Stimulated activated naive B cell treated with anti-CD40 and anti-IgM and Interleukin-4, amounts not matched to agents 10 μg/mL and 1 μg/mL and 100 μg/mL, for 72 hours (primary cell): ENCODE data around the gene PRR20G.

Experiments used
- ATAC-seq, 2 donors: fragments of 150-1000 bp; cut with Tn5 transposase; replicated peaks; 2 replicates each; pipeline ENCODE4 v1.10.0; 2021; ENCODE audit warnings: moderate library complexity in 1 of 2
- DNase-seq: peaks from one replicate; pipeline ENCODE4 v3.0.0; 2021
- H3K27ac Mint-ChIP-seq: one replicate; pipeline ENCODE4 v1.8.0; 2022; ENCODE audit warnings: mild to moderate bottlenecking, mixed read lengths
- H3K27me3 Mint-ChIP-seq, 2 donors: one replicate each; pipeline ENCODE4 v1.8.0; 2022; ENCODE audit warnings: mixed read lengths in 2 of 2
- H3K36me3 Mint-ChIP-seq, 2 donors: one replicate each; pipeline ENCODE4 v1.8.0; 2022; ENCODE audit warnings: mixed read lengths in 2 of 2, mild to moderate bottlenecking in 1 of 2
- H3K4me1 Mint-ChIP-seq, 2 donors: one replicate each; pipeline ENCODE4 v1.8.0; 2022; ENCODE audit warnings: mixed read lengths in 2 of 2, mild to moderate bottlenecking in 1 of 2
- H3K4me3 Mint-ChIP-seq, 2 donors: one replicate each; pipeline ENCODE4 v1.8.0; 2022; ENCODE audit warnings: mild to moderate bottlenecking in 2 of 2, mixed read lengths in 2 of 2, moderate library complexity in 1 of 2
- H3K9me3 Mint-ChIP-seq, 2 donors: one replicate each; pipeline ENCODE4 v1.8.0; 2022; ENCODE audit warnings: mixed read lengths in 2 of 2, mild to moderate bottlenecking in 1 of 2

Gene PRR20G

DNA sequence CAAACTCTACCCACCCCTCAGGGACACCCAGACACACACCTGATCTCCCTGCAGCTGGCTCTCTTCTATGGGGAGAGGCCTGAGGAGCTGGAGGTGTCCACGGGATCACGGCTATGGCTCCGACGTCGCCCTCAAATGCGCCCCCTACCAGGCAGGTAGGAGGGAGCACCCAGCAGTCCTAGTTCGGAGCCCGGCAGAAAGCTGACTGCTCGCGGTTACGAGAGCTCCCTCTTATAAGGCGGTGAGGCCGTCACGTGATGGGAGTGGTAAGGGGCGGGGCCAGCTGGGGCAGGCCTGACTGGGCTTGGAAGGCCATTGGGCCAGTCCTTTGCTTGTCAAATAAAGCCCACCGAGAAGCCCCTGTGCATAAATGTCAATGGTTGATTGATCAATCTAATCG is at the start of gene PRR20G:
Gene PRR20G, minus strand, starts transcription at position 207 of the 400 bp plus-strand sequence. CDS start 681 bp downstream, outside the sequence.
- DNase-seq (no peak), ATAC-seq (no peak)
- H3K27me3 Mint-ChIP-seq: peaks cover 13% of the 10 kb centered on the region in 2 donors
- H3K9me3 Mint-ChIP-seq: peaks cover 18 to 19% of the 10 kb centered on the region in 2 donors
- no peak within 1 kb of the TSS for H3K4me3 Mint-ChIP-seq
- H3K27ac Mint-ChIP-seq: no peak within 1 kb of the TSS
- no peaks in the 10 kb centered on the region for H3K4me1 Mint-ChIP-seq
- H3K36me3 Mint-ChIP-seq: peaks cover 3 to 5% of the 10 kb centered on the region in 2 donors

- Mint-ChIP-seq H3K27me3 (peaks cover 25 to 41% of the 10 kb centered on the region in 2 donors), H3K36me3 (no peaks in the 10 kb centered on the region), H3K27ac (no peak overlapping the region), H3K4me3 (no peak overlapping the region), H3K4me1 (no peaks in the 10 kb centered on the region), H3K9me3 (peaks cover 11 to 15% of the 10 kb centered on the region in 2 donors)
- ATAC-seq: no peak
- no peak for DNase-seq
Observed at GRCh38 chr3:127337001-127337400, 49.2 kb upstream of the PRR20G start.

- Mint-ChIP-seq H3K36me3 (no peaks in the 10 kb centered on the region), H3K27ac (no peak overlapping the region), H3K4me3 (no peak overlapping the region), H3K27me3 (peaks cover 24 to 40% of the 10 kb centered on the region in 2 donors), H3K4me1 (no peaks in the 10 kb centered on the region), H3K9me3 (peaks cover 12 to 21% of the 10 kb centered on the region in 2 donors)
- no peak for DNase-seq
- no peak for ATAC-seq
Observed at GRCh38 chr3:127336101-127336500, 48.3 kb upstream of the PRR20G start.

GRCh38 chr3:127330385-127330784 is 42.5 kb upstream of the PRR20G start:
- no peaks in the 10 kb centered on the region for H3K4me1 Mint-ChIP-seq

GRCh38 chr3:127329631-127330285 is 41.9 kb upstream of the PRR20G start:
- ATAC-seq: no peak
- no peak overlapping the region for H3K4me3 Mint-ChIP-seq
- peaks cover 13 to 27% of the 10 kb centered on the region in 2 donors for H3K9me3 Mint-ChIP-seq
- peaks cover 6 to 14% of the 10 kb centered on the region in 2 donors for H3K27me3 Mint-ChIP-seq
- no peak overlapping the region for H3K27ac Mint-ChIP-seq
- no peaks in the 10 kb centered on the region for H3K4me1 Mint-ChIP-seq
- no peak for DNase-seq
- H3K36me3 Mint-ChIP-seq: peaks cover 0 to 4% of the 10 kb centered on the region in 2 donors

More at GRCh38 chr3:127330385-127330784, 42.5 kb upstream of the PRR20G start:
- peaks cover 14 to 27% of the 10 kb centered on the region in 2 donors for H3K9me3 Mint-ChIP-seq
- H3K27ac Mint-ChIP-seq: no peak overlapping the region
- DNase-seq (no peak), ATAC-seq (no peak)
- peaks cover 6 to 15% of the 10 kb centered on the region in 2 donors for H3K27me3 Mint-ChIP-seq
- H3K36me3 Mint-ChIP-seq: peaks cover 0 to 4% of the 10 kb centered on the region in 2 donors
- H3K4me3 Mint-ChIP-seq: no peak overlapping the region

DNA sequence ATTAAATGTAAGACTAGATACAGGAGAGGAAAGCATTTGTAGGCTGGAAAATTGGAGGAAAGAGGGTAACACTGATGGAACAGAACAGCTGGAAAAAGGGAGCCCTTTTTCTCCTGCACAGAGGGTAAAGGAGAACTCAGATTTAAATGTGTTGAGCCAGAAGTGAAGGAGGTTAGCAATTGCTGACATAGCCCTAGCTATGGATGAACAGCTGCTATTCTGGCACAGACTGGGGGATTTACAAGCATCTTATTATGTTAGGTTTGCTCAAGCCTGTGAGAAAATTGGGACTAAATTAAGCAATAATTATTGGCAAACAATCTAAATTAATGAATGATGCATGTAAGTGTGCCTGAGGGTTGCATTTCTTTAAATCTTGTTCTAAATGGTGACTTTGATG is 40.6 kb upstream of the PRR20G start:
- peaks cover 6 to 14% of the 10 kb centered on the region in 2 donors for H3K27me3 Mint-ChIP-seq
- H3K9me3 Mint-ChIP-seq: peaks cover 11 to 27% of the 10 kb centered on the region in 2 donors
- no peak overlapping the region for H3K27ac Mint-ChIP-seq
- ATAC-seq (no peak), DNase-seq (no peak)
- peaks cover 0 to 4% of the 10 kb centered on the region in 2 donors for H3K36me3 Mint-ChIP-seq
- no peaks in the 10 kb centered on the region for H3K4me1 Mint-ChIP-seq
- no peak overlapping the region for H3K4me3 Mint-ChIP-seq

DNA sequence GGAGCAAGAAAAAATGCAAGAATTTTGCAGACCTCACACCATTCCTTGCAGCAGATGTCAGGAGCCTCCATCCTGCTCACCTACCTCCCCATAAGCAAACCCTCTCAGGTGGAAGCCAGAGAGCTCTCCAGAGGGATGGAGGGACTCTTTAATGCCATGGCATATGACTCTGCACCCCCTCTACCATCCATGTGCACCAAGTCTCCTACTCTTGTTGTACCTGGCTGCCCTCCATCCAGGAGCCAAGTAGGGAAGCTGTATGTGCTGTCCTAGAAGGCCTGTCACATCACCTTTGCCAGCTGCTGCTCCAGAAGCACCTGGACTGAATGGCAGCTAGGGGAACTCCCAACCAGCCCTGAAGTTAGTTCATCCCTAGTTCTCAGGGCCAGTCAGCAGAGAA is 38.5 kb upstream of the PRR20G start:
- Mint-ChIP-seq H3K4me1 (no peaks in the 10 kb centered on the region), H3K4me3 (no peak overlapping the region), H3K9me3 (peaks cover 8 to 17% of the 10 kb centered on the region in 2 donors), H3K36me3 (peaks cover 0 to 4% of the 10 kb centered on the region in 2 donors), H3K27me3 (peaks cover 6 to 7% of the 10 kb centered on the region in 2 donors), H3K27ac (no peak overlapping the region)
- no peak for DNase-seq
- no peak for ATAC-seq

- DNase-seq (no peak), ATAC-seq (no peak)
- Mint-ChIP-seq H3K9me3 (peaks cover 12 to 19% of the 10 kb centered on the region in 2 donors), H3K27me3 (peaks cover 11 to 13% of the 10 kb centered on the region in 2 donors), H3K4me3 (no peak overlapping the region), H3K36me3 (peaks cover 0 to 4% of the 10 kb centered on the region in 2 donors), H3K4me1 (no peaks in the 10 kb centered on the region), H3K27ac (no peak overlapping the region)
Observed at GRCh38 chr3:127325629-127325961, 37.7 kb upstream of the PRR20G start.

- H3K9me3 Mint-ChIP-seq: peaks cover 9 to 16% of the 10 kb centered on the region in 2 donors
- H3K27ac Mint-ChIP-seq: no peak overlapping the region
- no peaks in the 10 kb centered on the region for H3K36me3 Mint-ChIP-seq
- no peak overlapping the region for H3K4me3 Mint-ChIP-seq
- DNase-seq (no peak), ATAC-seq (no peak)
- H3K27me3 Mint-ChIP-seq: peaks cover 7 to 14% of the 10 kb centered on the region in 2 donors
- no peaks in the 10 kb centered on the region for H3K4me1 Mint-ChIP-seq
Observed at GRCh38 chr3:127324913-127325628, 37.2 kb upstream of the PRR20G start.

DNA sequence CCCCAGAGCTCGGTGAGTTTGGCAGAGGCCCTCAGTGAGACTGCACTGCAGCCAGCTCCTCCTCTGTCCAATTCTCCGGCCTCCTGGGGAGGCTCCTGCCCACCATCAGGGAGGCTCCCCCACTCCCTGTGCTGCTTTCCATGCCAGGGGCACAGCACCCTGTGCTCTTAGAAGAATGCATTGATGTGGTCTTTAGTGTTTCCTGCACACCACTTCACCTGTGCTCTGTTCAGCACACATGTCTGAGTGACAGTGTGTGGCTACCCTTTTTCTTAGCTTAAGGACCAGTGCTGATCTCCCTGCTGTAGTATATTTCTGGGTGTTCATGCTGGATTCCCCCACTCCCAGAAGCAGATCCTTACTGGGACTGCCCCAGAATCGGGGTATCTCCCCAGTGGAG is 36.2 kb upstream of the PRR20G start:
- no peaks in the 10 kb centered on the region for H3K36me3 Mint-ChIP-seq
- peaks cover 9 to 16% of the 10 kb centered on the region in 2 donors for H3K9me3 Mint-ChIP-seq
- no peak overlapping the region for H3K27ac Mint-ChIP-seq
- DNase-seq (no peak), ATAC-seq (no peak)
- H3K4me3 Mint-ChIP-seq: no peak overlapping the region
- no peaks in the 10 kb centered on the region for H3K4me1 Mint-ChIP-seq
- peaks cover 7 to 14% of the 10 kb centered on the region in 2 donors for H3K27me3 Mint-ChIP-seq

DNA sequence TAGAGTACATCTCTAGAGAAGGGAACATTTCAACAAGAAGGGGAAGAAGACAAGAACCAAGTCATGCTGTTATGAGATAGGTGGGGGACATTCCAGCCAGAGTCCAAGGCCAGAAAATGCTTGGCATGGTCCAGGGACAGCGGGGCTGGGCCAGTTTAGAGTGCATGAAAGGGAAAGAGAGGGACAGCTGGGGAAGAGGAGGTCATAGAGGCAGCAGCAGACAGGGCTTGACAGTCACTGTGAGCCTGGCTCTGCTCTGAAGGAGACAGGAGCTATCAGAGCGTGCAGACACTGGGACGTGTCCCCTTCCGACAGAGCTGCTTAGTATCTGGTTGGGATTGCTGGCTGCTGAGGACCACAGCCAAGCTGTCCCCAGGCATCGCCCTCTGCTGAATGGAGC is 35.7 kb upstream of the PRR20G start:
- no peak for DNase-seq
- Mint-ChIP-seq H3K9me3 (peaks cover 9 to 16% of the 10 kb centered on the region in 2 donors), H3K4me1 (no peaks in the 10 kb centered on the region), H3K27me3 (peaks cover 7 to 14% of the 10 kb centered on the region in 2 donors), H3K36me3 (no peaks in the 10 kb centered on the region), H3K27ac (no peak overlapping the region), H3K4me3 (no peak overlapping the region)
- no peak for ATAC-seq

DNA sequence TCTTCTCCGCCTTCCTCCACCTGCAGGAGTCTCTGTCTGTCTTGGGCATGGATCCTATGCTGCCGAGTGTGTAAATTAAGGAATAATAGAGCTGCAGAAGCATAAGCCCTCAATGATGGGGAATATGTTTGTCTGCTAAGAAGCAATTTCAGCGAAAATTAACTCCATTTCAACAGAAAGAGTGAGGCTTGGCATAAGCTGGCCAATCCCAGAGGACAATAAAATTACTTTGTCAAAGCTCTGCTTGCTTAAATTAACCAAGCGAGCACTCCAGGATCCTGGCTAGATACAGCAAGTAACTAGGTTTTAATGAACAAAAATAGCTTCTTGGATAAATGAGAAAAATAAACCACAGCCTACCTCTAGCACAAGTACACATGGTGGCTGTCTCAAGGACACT is 33.5 kb upstream of the PRR20G start:
- peaks cover 7 to 13% of the 10 kb centered on the region in 2 donors for H3K27me3 Mint-ChIP-seq
- no peak overlapping the region for H3K27ac Mint-ChIP-seq
- H3K4me3 Mint-ChIP-seq: no peak overlapping the region
- DNase-seq (no peak), ATAC-seq (no peak)
- no peaks in the 10 kb centered on the region for H3K4me1 Mint-ChIP-seq
- H3K9me3 Mint-ChIP-seq: peaks cover 9% of the 10 kb centered on the region in 2 donors
- no peaks in the 10 kb centered on the region for H3K36me3 Mint-ChIP-seq

GRCh38 chr3:127320529-127321121 is 32.8 kb upstream of the PRR20G start:
- Mint-ChIP-seq H3K36me3 (no peaks in the 10 kb centered on the region), H3K4me1 (no peaks in the 10 kb centered on the region), H3K27me3 (peaks cover 7 to 18% of the 10 kb centered on the region in 2 donors), H3K4me3 (no peak overlapping the region), H3K9me3 (peaks cover 6% of the 10 kb centered on the region in 2 donors), H3K27ac (no peak overlapping the region)
- ATAC-seq (no peak), DNase-seq (no peak)

DNA sequence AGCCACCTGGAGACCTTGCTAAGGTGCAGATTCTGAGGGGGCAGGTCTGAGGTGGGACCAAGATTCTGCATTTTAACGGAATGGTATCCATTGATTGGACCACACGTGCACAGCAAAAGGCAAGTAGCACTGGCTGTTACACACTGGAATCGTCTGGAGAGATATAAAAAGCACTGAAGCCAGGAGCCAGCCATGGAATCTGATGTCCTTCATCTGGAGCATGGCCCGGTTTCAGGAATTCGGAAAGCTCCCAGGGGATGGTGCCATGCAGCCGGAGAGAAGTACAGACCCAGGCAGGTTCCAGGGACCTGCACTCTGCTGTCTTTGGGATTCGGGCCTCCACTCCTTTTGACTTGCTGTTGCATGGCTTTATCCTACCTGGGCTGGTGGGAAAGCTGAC is 28.8 kb upstream of the PRR20G start:
- H3K27me3 Mint-ChIP-seq: peaks cover 12 to 25% of the 10 kb centered on the region in 2 donors
- no peak overlapping the region for H3K27ac Mint-ChIP-seq

More for the DNA sequence above, 28.8 kb upstream of the PRR20G start:
- no peaks in the 10 kb centered on the region for H3K4me1 Mint-ChIP-seq
- H3K36me3 Mint-ChIP-seq: no peaks in the 10 kb centered on the region
- peaks cover 6 to 9% of the 10 kb centered on the region in 2 donors for H3K9me3 Mint-ChIP-seq
- ATAC-seq: no peak
- DNase-seq: no peak
- no peak overlapping the region for H3K4me3 Mint-ChIP-seq
